Measurements from ENCODE around the gene CYB5R2.

Gene CYB5R2

GRCh38 chr11:7672960-7673723, at the start of gene CYB5R2:
Gene CYB5R2, minus strand, starts transcription at chr11:7673500. Its CDS starts 675 bp downstream, at chr11:7672825.
- ATAC-seq, result no peak
- TF ChIP-seq, protein P1, sequence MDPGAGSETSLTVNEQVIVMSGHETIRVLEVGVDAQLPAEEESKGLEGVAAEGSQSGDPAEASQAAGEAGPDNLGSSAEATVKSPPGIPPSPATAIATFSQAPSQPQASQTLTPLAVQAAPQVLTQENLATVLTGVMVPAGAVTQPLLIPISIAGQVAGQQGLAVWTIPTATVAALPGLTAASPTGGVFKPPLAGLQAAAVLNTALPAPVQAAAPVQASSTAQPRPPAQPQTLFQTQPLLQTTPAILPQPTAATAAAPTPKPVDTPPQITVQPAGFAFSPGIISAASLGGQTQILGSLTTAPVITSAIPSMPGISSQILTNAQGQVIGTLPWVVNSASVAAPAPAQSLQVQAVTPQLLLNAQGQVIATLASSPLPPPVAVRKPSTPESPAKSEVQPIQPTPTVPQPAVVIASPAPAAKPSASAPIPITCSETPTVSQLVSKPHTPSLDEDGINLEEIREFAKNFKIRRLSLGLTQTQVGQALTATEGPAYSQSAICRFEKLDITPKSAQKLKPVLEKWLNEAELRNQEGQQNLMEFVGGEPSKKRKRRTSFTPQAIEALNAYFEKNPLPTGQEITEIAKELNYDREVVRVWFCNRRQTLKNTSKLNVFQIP (CRISPR knock-in tag; IDR thresholded peaks at IDR 0.05; ENCODE audit: borderline replicate concordance, low read depth), result no peak
- TF ChIP-seq CSDC2 (CRISPR knock-in tag; IDR thresholded peaks at IDR 0.05), result no peak
- TF ChIP-seq, protein P2, sequence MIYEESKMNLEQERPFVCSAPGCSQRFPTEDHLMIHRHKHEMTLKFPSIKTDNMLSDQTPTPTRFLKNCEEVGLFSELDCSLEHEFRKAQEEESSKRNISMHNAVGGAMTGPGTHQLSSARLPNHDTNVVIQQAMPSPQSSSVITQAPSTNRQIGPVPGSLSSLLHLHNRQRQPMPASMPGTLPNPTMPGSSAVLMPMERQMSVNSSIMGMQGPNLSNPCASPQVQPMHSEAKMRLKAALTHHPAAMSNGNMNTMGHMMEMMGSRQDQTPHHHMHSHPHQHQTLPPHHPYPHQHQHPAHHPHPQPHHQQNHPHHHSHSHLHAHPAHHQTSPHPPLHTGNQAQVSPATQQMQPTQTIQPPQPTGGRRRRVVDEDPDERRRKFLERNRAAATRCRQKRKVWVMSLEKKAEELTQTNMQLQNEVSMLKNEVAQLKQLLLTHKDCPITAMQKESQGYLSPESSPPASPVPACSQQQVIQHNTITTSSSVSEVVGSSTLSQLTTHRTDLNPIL (CRISPR knock-in tag; IDR thresholded peaks at IDR 0.05; ENCODE audit: low read depth), result no peak
- no peak for TF ChIP-seq CSRNP3 (CRISPR knock-in tag; IDR thresholded peaks at IDR 0.05)

DNA sequence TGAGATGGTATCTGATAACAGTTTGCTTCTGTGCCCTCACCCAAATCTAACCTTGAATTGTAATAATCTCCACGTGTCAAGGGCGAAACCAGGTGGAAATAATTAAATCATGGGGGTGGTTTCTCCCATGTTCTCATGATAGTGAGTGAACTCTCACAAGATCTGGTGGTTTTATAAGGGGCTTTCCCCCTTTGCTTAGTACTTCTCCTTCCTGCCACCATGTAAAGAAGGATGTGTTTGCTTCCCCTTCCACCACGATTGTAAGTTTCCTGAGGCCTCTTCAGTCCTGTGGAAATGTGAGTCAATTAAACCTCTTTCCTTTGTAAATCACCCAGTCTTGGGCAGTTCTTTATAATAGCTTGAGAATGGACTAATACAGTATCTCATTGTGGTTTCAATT, 41.5 kb upstream of the CYB5R2 start:
- TF ChIP-seq, protein P2 (CRISPR knock-in tag; IDR thresholded peaks at IDR 0.05; ENCODE audit: low read depth), result no peak
- TF ChIP-seq ZNF70 (CRISPR knock-in tag; IDR thresholded peaks at IDR 0.05) (no peak), PATZ1 (CRISPR knock-in tag; IDR thresholded peaks at IDR 0.05; ENCODE audit: borderline replicate concordance) (no peak), ZFP30 (CRISPR knock-in tag; IDR thresholded peaks at IDR 0.05) (no peak), TSHZ2 (CRISPR knock-in tag; IDR thresholded peaks at IDR 0.05) (no peak), ZNF565 (CRISPR knock-in tag; conservative IDR thresholded peaks at IDR 0.05; ENCODE audit: low read depth) (no peak), BACH2 (CRISPR knock-in tag; IDR thresholded peaks at IDR 0.05; ENCODE audit: borderline replicate concordance) (no peak), RARB (CRISPR knock-in tag; IDR thresholded peaks at IDR 0.05) (no peak), ZNF8 (CRISPR knock-in tag; IDR thresholded peaks at IDR 0.05) (no peak), PPARA (CRISPR knock-in tag; IDR thresholded peaks at IDR 0.05; ENCODE audit: borderline replicate concordance) (no peak), SNAI2 (CRISPR knock-in tag; IDR thresholded peaks at IDR 0.05) (no peak), OSR1 (CRISPR knock-in tag; IDR thresholded peaks at IDR 0.05) (no peak), GLIS3 (CRISPR knock-in tag; IDR thresholded peaks at IDR 0.05) (no peak), TCF4 (CRISPR knock-in tag; IDR thresholded peaks at IDR 0.05; ENCODE audit: borderline replicate concordance) (no peak)
- no peak for ATAC-seq

GRCh38 chr11:7706377-7706776, 33.1 kb upstream of the CYB5R2 start, which contains the start of gene OVCH2:
Gene OVCH2, minus strand, starts transcription at chr11:7706477. Its CDS starts 83 bp downstream, at chr11:7706394.
- ATAC-seq, result no peak
- TF ChIP-seq ESRRG (CRISPR knock-in tag; IDR thresholded peaks at IDR 0.05) (no peak), SNAI2 (CRISPR knock-in tag; IDR thresholded peaks at IDR 0.05) (no peak), GLIS3 (CRISPR knock-in tag; IDR thresholded peaks at IDR 0.05) (no peak), ZFP3 (CRISPR knock-in tag; IDR thresholded peaks at IDR 0.05) (no peak), ZFP30 (CRISPR knock-in tag; IDR thresholded peaks at IDR 0.05) (no peak), RARB (CRISPR knock-in tag; IDR thresholded peaks at IDR 0.05) (no peak), ZNF565 (CRISPR knock-in tag; conservative IDR thresholded peaks at IDR 0.05; ENCODE audit: low read depth) (no peak), TCF4 (CRISPR knock-in tag; IDR thresholded peaks at IDR 0.05; ENCODE audit: borderline replicate concordance) (no peak), ZNF70 (CRISPR knock-in tag; IDR thresholded peaks at IDR 0.05) (no peak), CSRNP3 (CRISPR knock-in tag; IDR thresholded peaks at IDR 0.05) (no peak), PPARA (CRISPR knock-in tag; IDR thresholded peaks at IDR 0.05; ENCODE audit: borderline replicate concordance) (no peak), ZNF8 (CRISPR knock-in tag; IDR thresholded peaks at IDR 0.05) (no peak), CSDC2 (CRISPR knock-in tag; IDR thresholded peaks at IDR 0.05) (no peak), ARNTL (CRISPR knock-in tag; IDR thresholded peaks at IDR 0.05; ENCODE audit: borderline replicate concordance, low read depth) (no peak), BACH2 (CRISPR knock-in tag; IDR thresholded peaks at IDR 0.05; ENCODE audit: borderline replicate concordance) (no peak)
- TF ChIP-seq, protein P2 (CRISPR knock-in tag; IDR thresholded peaks at IDR 0.05; ENCODE audit: low read depth), result no peak

Data from SK-N-SH treated with all-trans-retinoic acid at 6 μM for 48 hours (cell line).